Suprapubic skin (tissue), 4 donors: ENCODE data around the gene FLII. TPM values are rescaled to one million over a fixed set of nuclear protein-coding genes. Genes with fewer than 3 reads are reported as not detected.

Experiments
- DNase-seq, 2 donors: peaks; one replicate each; pipeline ENCODE4 v3.0.0-alpha.2; 2019; ENCODE audit warnings: low spot score in 2 of 2
- H3K27ac ChIP-seq: fragments of 200-600 bp; sonication (generic); one replicate; pipeline ENCODE4 v1.5.1; 2019
- H3K27me3 ChIP-seq: fragments of 200-600 bp; sonication (generic); one replicate; pipeline ENCODE4 v1.5.1; 2019
- H3K36me3 ChIP-seq: fragments of 200-600 bp; sonication (generic); one replicate; pipeline ENCODE4 v1.5.1; 2019
- H3K4me1 ChIP-seq: fragments of 200-600 bp; sonication (generic); one replicate; pipeline ENCODE4 v1.5.1; 2019
- H3K4me3 ChIP-seq: fragments of 200-600 bp; sonication (generic); one replicate; pipeline ENCODE4 v1.5.1; 2019; ENCODE audit warnings: mild to moderate bottlenecking
- H3K9me3 ChIP-seq: fragments of 200-600 bp; sonication (generic); one replicate; pipeline ENCODE4 v1.5.1; 2019
- EP300 ChIP-seq: sonication (generic); formaldehyde crosslinking; IDR thresholded peaks from one replicate; pipeline ENCODE4 v1.6.1; 2017; ENCODE audit warnings: antibody characterized with exemption
- POLR2A ChIP-seq, 2 donors: fragments of 450-650 bp; IDR thresholded peaks; one replicate each; pipeline ENCODE4 v1.6.1; 2017; ENCODE audit warnings: antibody characterized with exemption in 2 of 2, mild to moderate bottlenecking in 2 of 2, moderate library complexity in 2 of 2
- POLR2AphosphoS5 ChIP-seq, 3 donors: sonication (generic); formaldehyde crosslinking; IDR thresholded peaks; one replicate each; pipeline ENCODE4 v1.6.1; 2017; ENCODE audit warnings: antibody characterized with exemption in 3 of 3
- WGBS: methylation state at CpG from one replicate; pipeline ENCODE4 v1.1.5; 2018; 5-methylcytosine and 5-hydroxymethylcytosine counted together
- total RNA-seq, 4 donors: library from RNA; depleted of rRNA; stranded (reverse); fragments of >200 nt; gene quantifications; one replicate each; pipeline ENCODE4 v1.1.0, GENCODE V29; 2016
- TF ChIP-seq, protein P1 (sequence below), 2 donors: fragments of 200-600 bp in 1 of 2; fragments of 450-650 bp in 1 of 2; sonication (generic) in 1 of 2; IDR thresholded peaks; one replicate each; pipeline ENCODE4 v1.5.1; 2016 to 2019; ENCODE audit warnings: antibody characterized with exemption in 2 of 2, mild to moderate bottlenecking in 1 of 2, moderate library complexity in 1 of 2

Gene FLII
- total RNA-seq, 4 donors from 2014 or later = 254 to 350 (median 291) TPM

DNA sequence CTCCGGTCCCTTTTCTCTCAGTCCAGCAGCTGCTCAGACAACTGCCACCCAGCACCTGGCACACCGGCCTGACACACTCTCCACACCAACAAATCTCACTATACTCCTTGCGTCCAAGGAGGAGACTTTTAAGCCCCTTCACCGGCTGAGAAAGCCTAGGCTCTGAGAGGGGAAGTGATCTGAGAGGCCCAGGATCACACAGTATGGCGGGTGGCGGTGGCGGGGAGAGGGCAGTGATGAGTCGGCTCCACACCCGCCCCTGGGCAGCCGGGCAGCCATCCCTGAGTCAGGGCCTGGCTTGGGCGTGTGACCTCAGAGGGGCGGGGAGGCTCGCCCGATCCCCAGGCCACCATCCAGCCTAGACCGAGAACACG lies 569 bp downstream of the FLII start:
- TF ChIP-seq POLR2A (IDR thresholded peaks at IDR 0.05) = no peak
- TF ChIP-seq POLR2AphosphoS5 (IDR thresholded peaks at IDR 0.05) = peak in 1 of 3 donors; percentile 11
- TF ChIP-seq, protein P1, sequence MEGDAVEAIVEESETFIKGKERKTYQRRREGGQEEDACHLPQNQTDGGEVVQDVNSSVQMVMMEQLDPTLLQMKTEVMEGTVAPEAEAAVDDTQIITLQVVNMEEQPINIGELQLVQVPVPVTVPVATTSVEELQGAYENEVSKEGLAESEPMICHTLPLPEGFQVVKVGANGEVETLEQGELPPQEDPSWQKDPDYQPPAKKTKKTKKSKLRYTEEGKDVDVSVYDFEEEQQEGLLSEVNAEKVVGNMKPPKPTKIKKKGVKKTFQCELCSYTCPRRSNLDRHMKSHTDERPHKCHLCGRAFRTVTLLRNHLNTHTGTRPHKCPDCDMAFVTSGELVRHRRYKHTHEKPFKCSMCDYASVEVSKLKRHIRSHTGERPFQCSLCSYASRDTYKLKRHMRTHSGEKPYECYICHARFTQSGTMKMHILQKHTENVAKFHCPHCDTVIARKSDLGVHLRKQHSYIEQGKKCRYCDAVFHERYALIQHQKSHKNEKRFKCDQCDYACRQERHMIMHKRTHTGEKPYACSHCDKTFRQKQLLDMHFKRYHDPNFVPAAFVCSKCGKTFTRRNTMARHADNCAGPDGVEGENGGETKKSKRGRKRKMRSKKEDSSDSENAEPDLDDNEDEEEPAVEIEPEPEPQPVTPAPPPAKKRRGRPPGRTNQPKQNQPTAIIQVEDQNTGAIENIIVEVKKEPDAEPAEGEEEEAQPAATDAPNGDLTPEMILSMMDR (IDR thresholded peaks at IDR 0.05) = no peak
- no peak for TF ChIP-seq EP300
- peak; percentile 89 to 91 for DNase-seq
- Histone ChIP-seq H3K27me3 (no peaks in the 10 kb centered on the region), H3K36me3 (peaks cover 36% of the 10 kb centered on the region), H3K27ac (peak overlapping the region; percentile 93), H3K4me1 (peaks cover 51% of the 10 kb centered on the region), H3K9me3 (no peaks in the 10 kb centered on the region), H3K4me3 (peak overlapping the region; percentile 75)
- WGBS = 0% methylated on average over 4 of the region's 16 CpGs

DNA sequence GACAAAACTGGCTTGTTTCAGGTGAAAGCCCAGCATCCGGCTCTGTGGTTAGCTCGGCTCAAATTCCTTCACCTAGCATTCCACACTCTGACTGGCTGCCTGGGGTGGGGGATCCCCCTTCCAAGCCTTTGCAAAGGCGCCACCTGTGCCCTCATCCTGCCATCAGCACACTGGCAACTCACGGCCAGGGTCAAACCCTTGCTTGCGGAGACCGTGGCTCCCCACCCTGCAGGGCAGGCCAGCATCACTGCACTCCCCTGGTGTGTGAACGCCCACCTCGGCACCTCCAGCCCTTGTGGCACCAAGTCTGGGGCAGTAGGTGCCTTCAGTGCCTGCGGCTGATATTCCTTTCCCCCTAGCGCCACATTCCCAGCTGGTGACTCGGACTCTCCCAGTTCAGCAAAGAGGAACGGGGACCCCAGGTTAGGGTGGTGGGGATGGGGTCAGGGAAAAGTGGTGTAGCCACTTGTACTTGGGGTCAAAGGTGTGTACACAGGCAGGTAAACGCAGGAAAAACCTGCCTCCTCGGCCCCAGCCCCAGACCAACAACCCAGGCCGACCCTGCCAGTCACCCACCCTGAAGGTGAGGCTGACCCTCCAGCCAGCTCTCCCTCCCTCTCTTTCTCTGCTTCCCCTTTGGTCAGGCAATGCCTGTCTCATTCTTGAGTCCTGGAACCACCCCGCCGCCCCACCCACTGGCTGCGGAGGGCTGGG lies 1.1 kb downstream of the FLII start:
- TF ChIP-seq, protein P1 (IDR thresholded peaks at IDR 0.05) = no peak
- TF ChIP-seq POLR2A (IDR thresholded peaks at IDR 0.05) (no peak), POLR2AphosphoS5 (IDR thresholded peaks at IDR 0.05) (no peak), EP300 (no peak)
- peak in 1 of 2 donors; percentile 64 for DNase-seq
- H3K4me1 ChIP-seq = peaks cover 46% of the 10 kb centered on the region

GRCh38 chr17:18256776-18257175 lies 1.8 kb downstream of the FLII start:
- Histone ChIP-seq H3K9me3 (no peaks in the 10 kb centered on the region), H3K4me3 (peak overlapping the region; percentile 75), H3K27ac (no peak overlapping the region), H3K4me1 (peaks cover 39% of the 10 kb centered on the region), H3K36me3 (peaks cover 46% of the 10 kb centered on the region), H3K27me3 (no peaks in the 10 kb centered on the region)
- DNase-seq = no peak
- TF ChIP-seq, protein P1 (IDR thresholded peaks at IDR 0.05) = no peak
- WGBS = 83% methylated on average over 1 of the region's 7 CpGs

More for the DNA sequence above, 1.1 kb downstream of the FLII start:
- Histone ChIP-seq H3K27ac (peak overlapping the region; percentile 93), H3K9me3 (no peaks in the 10 kb centered on the region), H3K4me3 (peak overlapping the region; percentile 75), H3K27me3 (no peaks in the 10 kb centered on the region), H3K36me3 (peaks cover 40% of the 10 kb centered on the region)
- WGBS = 17% methylated on average over 9 of the region's 18 CpGs

DNA sequence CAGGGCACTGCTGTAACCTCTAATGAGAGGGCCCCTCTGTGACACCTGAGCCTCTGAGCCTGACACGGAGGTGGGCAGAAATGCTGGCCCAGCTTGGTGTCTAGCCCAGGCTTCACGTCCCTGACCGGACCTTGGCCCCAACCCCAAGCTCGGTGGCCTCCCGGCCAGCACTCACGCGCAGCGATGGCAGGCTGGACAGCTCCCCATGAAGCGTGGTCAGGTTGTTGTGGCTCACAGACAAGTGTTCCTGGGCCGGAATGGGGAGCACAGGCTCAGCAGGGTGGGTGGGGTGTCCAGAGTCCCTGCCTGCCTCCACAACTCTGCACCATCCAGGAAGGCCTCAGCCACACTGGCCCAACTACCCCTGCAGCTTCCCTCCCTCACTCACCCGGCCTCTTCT lies 2.2 kb downstream of the FLII start:
- Histone ChIP-seq H3K27ac (no peak overlapping the region), H3K36me3 (peaks cover 50% of the 10 kb centered on the region), H3K27me3 (no peaks in the 10 kb centered on the region), H3K4me3 (peak overlapping the region; percentile 75), H3K4me1 (peaks cover 35% of the 10 kb centered on the region), H3K9me3 (no peaks in the 10 kb centered on the region)
- no peak for DNase-seq
- TF ChIP-seq POLR2A (IDR thresholded peaks at IDR 0.05) (no peak), EP300 (no peak), POLR2AphosphoS5 (IDR thresholded peaks at IDR 0.05) (no peak)
- TF ChIP-seq, protein P1 (IDR thresholded peaks at IDR 0.05) = no peak
- 79% methylated on average over 2 of the region's 11 CpGs for WGBS

DNA sequence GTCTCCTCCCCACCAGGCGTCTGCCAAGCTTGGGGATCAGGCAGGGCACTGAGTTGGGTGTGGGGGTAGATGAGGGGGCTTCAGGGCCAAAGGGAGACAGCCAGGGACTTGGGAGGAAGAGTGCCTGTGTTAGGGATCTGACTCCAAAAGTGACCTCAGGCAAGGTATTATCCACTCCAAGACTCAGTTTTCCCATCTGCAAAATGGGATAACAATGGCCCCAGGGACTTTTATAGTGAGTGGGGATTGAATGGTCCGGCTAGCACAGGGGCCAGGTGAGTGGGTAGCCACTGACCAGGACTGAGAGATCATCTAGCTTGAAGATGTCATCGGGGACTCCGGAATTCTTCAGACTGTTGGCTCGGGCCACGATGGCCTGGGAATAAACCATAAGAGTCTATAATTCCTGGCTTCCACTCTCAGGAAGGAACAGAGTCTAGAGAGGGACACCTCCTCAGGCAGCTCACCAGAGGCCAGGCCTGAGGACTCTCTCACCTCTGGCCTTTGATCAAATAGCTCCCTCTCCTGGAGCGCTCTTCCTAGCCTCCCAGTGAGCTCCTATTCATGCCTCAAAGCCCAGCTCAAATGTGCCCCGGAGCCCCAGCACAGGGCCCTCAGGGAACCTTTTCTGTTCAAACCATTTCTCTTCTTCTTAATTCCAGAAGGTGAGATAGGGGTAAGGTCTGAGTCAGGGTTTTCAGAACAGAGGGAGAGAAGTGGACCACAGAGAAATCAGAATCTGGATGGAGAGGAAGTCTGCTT lies 3.5 kb downstream of the FLII start:
- Histone ChIP-seq H3K27me3 (no peaks in the 10 kb centered on the region), H3K9me3 (no peaks in the 10 kb centered on the region), H3K36me3 (peaks cover 63% of the 10 kb centered on the region), H3K4me3 (no peak overlapping the region), H3K27ac (no peak overlapping the region), H3K4me1 (peaks cover 38% of the 10 kb centered on the region)
- no peak for DNase-seq
- WGBS = 96% methylated on average over 8 of the region's 8 CpGs
- TF ChIP-seq POLR2A (IDR thresholded peaks at IDR 0.05) (no peak), POLR2AphosphoS5 (IDR thresholded peaks at IDR 0.05) (no peak), EP300 (no peak)
- TF ChIP-seq, protein P1 (IDR thresholded peaks at IDR 0.05) = no peak
